ENCODE data around the gene DPP3.
A peak's percentile ranks its signal among the peaks of the same experiment; 100 is the strongest.
"Not testable (repeated sequence)": the region's sequence is repeated elsewhere in the genome, so short reads cannot be mapped to it uniquely, and the experiment has no call there.

Gene DPP3

GRCh38 chr11:66532784-66533183 is 52.5 kb downstream of the DPP3 start:
- DNase-seq (ENCODE audit: low read depth) = no peak

DNA sequence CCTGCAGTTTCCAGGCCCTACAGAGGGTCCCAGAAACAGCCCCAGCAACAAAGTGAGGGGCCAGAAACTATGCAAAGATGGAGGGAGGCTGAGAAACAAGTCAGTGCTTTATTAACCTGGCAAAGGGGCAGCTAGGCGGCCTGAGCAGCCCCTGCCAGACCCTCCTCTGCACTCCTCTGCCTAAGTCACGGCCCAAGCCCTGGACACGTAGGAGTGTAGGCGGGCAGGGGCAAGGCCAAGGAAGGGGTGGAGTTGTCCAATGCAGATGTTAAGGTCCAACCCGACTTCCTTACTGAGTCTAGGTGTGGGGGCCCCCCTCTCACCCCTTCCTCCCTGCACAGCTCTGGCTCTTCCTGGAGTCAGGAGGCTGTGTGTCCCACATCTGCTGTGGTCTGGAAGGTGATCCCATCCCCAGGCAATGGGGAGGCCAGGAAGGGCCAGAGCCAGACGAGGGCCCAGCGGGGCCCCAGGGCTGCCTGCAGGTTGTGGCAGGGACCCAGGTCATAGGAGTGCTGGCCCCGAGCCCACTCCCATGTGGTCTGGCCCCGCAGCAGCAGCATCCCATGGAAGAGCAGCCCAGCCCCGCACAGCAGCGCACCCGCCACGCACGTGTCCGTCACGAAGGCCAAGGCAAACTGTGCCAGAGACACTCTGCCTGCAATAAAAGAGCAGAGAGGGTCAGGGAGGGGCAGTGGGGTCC is 59.1 kb downstream of the DPP3 start:
- DNase-seq (ENCODE audit: low read depth) = no peak

GRCh38 chr11:66539870-66540213 is 59.6 kb downstream of the DPP3 start:
- no peak for DNase-seq (ENCODE audit: low read depth)

DNA sequence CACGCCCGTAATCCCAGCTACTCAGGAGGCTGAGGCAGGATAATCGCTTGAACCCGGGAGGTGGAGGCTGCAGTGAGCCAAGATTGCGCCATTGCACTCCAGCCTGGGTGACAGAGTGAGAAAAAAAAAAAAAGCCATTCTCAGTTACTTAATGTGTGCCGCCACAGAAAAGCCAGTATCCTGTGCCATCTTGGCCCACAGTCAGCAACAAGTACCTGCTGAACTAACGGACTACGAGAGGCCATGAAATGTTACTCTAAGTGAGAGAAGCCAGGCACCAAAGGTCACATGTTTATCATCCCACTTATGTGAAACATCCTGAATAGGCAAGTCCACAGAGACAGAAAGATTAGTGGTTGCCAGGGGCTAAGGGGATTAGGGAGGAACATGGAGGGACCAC is 60.4 kb downstream of the DPP3 start:
- not testable (repeated sequence) for DNase-seq (ENCODE audit: low read depth)

DNA sequence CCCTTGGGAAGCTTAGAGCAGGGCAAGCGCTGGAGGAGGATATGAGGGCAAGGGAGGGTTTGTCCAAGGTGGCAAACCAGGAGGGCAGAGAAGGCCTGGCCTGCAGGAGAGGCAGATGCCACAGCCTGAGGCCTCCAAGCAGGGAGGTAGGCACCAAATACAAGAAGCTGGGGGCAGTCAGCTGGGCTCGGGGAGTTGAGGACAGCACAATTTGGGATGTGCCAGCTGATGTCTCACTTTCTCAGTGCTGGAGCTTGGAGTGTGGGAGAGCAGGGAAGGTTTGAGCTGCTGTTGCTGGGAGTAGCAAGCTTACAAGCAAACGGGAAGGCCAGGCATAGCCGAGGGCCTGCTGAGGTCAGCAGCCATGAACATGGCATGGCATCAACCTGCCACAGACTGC is 61.7 kb downstream of the DPP3 start:
- no peak for DNase-seq (ENCODE audit: low read depth)

DNA sequence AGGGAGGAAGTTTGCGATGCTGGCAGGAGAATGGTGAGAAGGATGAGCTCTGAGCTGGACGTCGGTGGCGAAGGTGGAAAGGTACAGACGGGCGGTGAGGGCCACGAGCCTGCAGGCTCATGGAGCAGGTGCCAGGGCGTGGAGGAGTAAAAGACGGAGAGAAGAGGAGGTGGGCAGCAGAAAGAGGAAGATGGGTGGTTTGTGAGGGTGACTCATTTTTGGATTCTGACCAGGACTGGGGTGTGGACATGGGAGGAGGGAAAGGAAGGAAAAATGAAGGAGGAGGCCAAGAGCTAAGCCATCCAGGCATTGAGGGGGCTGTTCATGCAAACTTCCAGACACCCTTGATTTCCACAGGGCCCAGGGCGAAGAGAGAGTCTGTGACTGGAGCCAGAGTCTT is 62.1 kb downstream of the DPP3 start:
- DNase-seq (ENCODE audit: low read depth) = no peak

DNA sequence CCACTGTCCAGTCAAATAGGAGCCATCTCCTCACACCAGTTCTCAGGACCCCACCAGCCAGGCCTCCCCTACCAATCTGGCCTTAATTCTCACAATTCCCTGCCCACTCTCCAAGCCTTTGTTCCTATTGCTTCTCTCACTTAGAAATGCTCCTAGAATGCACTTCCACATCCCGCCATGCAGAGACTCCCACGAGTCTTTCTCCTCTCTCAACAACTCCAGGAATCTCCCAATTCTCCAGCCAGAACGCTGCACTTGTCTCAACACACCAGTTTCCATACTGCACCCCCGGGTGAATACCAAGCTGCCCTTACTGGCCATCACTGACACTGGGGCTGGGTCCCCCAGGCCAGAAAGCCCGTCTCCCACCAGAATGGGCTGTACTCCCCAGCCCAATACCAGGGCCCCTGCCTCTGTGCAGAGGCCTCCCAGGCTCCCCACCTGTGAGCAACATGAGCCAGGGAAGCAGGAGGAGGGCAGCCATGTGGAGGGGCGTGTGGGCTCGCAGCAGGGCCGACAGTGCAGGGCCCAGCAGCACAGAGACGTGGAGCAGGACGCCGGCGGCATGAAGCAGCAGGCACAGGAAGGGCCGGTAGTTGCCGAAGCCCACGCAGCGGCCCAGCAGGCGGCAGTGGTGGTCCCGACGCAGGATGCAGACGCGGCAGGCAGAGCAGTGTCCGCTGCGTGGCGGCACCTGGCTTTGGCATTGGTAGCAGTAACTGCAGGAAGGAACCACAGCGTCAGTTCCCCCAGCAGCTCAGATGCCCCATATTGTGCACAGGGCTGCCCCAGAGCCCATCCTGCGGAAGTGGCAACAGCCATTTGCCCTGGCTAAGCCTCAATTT is 63.3 kb downstream of the DPP3 start:
- peak; percentile 31 for DNase-seq (ENCODE audit: low read depth)

DNA sequence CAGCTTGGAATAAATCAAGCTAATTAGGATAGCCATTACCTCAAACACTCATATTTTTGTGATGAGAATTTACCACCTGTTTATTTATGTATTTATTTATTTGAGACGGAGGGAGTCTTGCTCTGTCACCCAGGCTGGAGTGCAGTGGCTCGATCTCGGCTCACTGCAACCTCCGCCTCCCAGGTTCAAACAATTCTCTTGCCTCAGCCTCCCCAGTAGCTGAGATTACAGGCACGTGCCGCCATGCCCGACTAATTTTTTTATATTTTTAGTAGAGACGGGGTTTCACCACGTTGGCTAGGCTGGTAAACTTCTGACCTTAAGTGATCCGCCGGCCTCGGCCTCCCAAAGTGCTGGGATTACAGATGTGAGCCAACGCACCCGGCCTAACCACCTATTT is 64.7 kb downstream of the DPP3 start:
- not testable (repeated sequence) for DNase-seq (ENCODE audit: low read depth)

DNA sequence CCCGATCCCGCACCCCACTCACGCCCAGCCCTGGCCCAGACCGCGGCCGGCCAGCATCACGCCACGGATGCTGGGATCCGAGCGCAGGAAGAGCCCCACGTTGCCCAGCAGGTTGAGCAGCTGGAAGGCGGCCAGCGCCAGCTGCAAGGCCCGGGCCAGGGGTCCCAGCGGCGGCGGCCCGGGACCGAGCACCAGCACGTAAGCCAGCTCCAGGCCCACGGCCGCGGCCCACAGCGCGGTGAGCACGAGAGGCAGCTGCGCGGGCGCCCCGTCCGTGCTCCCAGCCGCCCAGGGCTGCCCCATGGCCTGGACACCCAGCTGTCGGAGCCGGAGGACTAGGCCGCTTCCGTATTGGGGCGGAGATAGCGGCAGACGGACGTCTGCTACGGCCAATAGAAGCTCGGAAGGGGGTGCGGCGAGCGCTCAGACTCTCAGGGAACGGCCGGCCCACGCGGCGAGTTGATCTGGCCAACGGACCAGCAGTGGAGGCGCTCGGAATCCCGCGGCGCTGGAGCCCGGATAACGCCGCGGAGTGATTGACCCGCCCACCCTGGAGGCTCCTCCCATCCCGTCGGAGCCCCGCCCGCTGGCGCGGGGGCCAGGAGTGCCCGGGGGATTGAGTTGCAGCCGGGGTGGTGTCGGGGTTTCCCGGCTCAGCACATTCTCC is 65.6 kb downstream of the DPP3 start, which contains the start of gene ZDHHC24:
Gene ZDHHC24 (minus strand): TSS at position 348 of the 667 bp plus-strand sequence. CDS start 45 bp downstream, at position 303.
- peak; percentile 50 for DNase-seq (ENCODE audit: low read depth)

DNA sequence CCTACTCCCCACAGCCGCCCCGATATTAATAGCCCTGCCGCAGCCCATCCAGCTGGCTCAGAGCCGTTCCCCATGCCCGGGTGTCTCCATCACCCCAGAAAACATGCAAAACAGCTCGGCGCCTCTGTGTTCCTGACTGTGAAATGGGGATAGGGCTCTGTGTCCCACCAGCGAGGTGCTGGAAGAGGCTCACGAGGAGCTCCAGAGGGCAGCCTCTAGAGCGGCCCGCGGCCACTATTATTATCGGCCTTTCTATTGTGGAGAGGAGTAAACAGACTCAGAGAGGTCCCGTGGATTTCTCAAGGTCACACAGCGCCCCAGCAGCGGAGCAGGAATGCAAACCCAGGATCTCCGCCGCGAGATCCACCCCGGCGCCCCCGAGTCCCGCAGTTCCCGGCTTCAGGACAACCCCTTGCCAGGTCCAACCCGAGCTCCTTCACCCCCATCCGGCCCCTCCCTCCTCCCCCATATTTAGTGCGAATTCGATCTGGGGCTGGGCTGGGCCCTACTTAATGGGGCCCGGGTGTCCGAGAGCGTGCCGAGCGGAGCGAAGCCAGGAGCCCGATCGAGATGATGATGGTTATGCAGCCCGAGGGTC is 66.2 kb downstream of the DPP3 start, which contains the start of gene ACTN3:
Gene ACTN3 (plus strand): TSS at position 536 of the 598 bp plus-strand sequence. CDS start 35 bp downstream, at position 571.
- DNase-seq (ENCODE audit: low read depth) = no peak

GRCh38 chr11:66546966-66547661 is 66.9 kb downstream of the DPP3 start:
- DNase-seq (ENCODE audit: low read depth) = no peak

DNA sequence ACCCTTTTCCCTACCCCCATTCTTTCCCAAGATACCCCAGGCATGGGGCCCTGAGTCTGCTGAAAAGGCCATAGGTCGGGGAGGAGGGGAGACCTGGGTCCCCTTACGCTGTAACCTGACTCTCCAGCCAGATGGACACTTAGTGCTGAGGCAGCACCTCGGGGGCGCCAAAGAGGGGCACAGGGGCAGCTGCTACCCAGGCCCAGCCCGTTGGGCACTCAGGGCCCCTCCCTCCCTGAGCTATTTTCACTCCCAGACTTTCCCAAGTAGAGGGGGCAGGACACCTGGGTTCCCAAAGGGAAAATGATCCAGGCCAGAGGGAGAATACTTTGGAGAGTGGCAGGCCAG is 67.4 kb downstream of the DPP3 start:
- DNase-seq (ENCODE audit: low read depth) = no peak

- no peak for DNase-seq (ENCODE audit: low read depth)
These were observed 67.8 kb downstream of the DPP3 start for GRCh38 chr11:66548041-66548440.

GRCh38 chr11:66548774-66549630 is 68.8 kb downstream of the DPP3 start:
- DNase-seq (ENCODE audit: low read depth) = no peak

DNA sequence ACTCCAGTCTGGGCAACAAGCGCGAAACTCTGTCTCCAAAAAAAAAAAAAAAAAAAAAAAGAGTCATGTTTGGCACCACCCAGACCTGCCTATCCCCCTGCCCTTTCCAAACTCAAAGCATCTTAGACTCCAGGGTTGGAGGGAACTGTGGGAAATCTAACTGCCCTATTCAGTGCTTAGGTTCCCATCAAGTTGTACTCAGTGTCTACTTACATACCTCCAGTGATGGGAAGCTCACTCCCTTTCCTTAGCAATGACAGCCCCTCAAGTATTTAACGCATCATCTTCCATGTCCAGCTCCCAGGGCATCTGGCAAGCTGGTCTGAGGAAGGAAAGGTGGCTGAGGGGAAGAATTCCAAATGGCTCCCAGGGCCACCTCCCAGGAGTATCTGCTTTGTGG is 69.5 kb downstream of the DPP3 start:
- no peak for DNase-seq (ENCODE audit: low read depth)

DNA sequence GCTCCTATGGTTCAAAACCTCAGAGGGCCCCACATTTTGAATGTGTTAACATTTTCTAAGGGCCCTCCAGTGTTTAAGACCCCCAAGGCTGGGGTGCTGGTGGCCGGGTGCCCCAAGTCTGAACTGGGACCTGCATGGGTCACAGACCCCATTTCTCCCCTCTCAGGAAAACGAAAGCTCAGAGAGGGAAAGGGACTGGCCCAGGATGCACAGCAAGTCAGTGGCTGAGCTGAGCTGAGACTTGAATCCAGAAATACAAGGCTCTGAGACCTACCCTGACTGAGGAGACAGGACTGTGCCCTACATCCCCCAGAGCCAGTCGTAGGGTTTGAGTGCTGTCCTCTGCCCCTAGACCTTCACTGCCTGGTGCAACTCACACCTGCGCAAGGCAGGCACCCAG is 70.7 kb downstream of the DPP3 start:
- DNase-seq (ENCODE audit: low read depth) = no peak

GRCh38 chr11:66554602-66555001 is 74.4 kb downstream of the DPP3 start:
- DNase-seq (ENCODE audit: low read depth) = no peak

- DNase-seq (ENCODE audit: low read depth) = no peak
These were observed 75.2 kb downstream of the DPP3 start for GRCh38 chr11:66555416-66555815.

DNA sequence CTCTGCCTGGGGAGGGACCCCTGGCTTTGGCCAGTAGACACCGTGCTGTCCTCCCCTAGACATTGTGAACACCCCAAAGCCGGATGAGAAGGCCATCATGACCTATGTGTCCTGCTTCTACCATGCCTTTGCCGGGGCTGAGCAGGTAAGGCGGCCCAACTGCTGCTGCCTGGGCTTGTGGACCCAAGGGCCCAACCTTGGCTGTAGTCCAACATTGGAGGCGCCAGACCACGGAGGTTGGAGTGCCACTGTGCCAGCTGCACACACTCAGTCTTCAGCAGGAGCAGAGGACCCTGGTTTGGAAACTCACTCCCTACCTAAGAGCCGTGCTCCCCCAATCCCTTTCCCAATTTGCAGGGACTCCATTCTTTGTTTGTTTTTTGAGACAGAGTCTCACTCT is 75.9 kb downstream of the DPP3 start:
- DNase-seq (ENCODE audit: low read depth) = no peak

- no peak for DNase-seq (ENCODE audit: low read depth)
These were observed 77.6 kb downstream of the DPP3 start for GRCh38 chr11:66557733-66558326.
